Prostate gland (tissue), 2 donors: ENCODE results near the gene CYB561D1.

ENCODE experiments used
- POLR2A ChIP-seq: fragments of 450-650 bp; IDR thresholded peaks from one replicate; pipeline ENCODE4 v1.6.1; 2016; ENCODE audit warnings: antibody characterized with exemption, mild to moderate bottlenecking
- POLR2AphosphoS5 ChIP-seq: sonication (generic); formaldehyde crosslinking; IDR thresholded peaks from one replicate; pipeline ENCODE4 v1.6.1; 2017; ENCODE audit warnings: antibody characterized with exemption
- TF ChIP-seq, protein P1 (sequence below), 4 experiments: fragments of 200-600 bp in 2 of 4; fragments of 450-650 bp in 2 of 4; sonication (generic) in 2 of 4; IDR thresholded peaks; 1 replicate in 3 of 4; 2 replicates in 1 of 4; pipeline ENCODE4 v1.5.1; 2016 to 2019; ENCODE audit warnings: antibody characterized with exemption in 4 of 4, mild to moderate bottlenecking in 2 of 4, moderate library complexity in 2 of 4

GRCh38 chr1:109523706-109524105, 29.8 kb downstream of the CYB561D1 start:
- TF ChIP-seq POLR2A (no peak), POLR2AphosphoS5 (no peak)
- TF ChIP-seq, protein P1, sequence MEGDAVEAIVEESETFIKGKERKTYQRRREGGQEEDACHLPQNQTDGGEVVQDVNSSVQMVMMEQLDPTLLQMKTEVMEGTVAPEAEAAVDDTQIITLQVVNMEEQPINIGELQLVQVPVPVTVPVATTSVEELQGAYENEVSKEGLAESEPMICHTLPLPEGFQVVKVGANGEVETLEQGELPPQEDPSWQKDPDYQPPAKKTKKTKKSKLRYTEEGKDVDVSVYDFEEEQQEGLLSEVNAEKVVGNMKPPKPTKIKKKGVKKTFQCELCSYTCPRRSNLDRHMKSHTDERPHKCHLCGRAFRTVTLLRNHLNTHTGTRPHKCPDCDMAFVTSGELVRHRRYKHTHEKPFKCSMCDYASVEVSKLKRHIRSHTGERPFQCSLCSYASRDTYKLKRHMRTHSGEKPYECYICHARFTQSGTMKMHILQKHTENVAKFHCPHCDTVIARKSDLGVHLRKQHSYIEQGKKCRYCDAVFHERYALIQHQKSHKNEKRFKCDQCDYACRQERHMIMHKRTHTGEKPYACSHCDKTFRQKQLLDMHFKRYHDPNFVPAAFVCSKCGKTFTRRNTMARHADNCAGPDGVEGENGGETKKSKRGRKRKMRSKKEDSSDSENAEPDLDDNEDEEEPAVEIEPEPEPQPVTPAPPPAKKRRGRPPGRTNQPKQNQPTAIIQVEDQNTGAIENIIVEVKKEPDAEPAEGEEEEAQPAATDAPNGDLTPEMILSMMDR (IDR thresholded peaks at IDR 0.05): no peak
